ENCODE data around the gene JARID2.
A peak's percentile ranks its signal among the peaks of the same experiment; 100 is the strongest.

The JARID2 gene

GRCh38 chr6:15416932-15417509 is 171.2 kb downstream of the JARID2 start:
- DNase-seq (ENCODE audit: low read depth in 2 of 2): no peak

- DNase-seq (ENCODE audit: low read depth in 2 of 2): peak in 1 of 2 experiments; percentile 46
These were observed 171.9 kb downstream of the JARID2 start for GRCh38 chr6:15417811-15418210.

DNA sequence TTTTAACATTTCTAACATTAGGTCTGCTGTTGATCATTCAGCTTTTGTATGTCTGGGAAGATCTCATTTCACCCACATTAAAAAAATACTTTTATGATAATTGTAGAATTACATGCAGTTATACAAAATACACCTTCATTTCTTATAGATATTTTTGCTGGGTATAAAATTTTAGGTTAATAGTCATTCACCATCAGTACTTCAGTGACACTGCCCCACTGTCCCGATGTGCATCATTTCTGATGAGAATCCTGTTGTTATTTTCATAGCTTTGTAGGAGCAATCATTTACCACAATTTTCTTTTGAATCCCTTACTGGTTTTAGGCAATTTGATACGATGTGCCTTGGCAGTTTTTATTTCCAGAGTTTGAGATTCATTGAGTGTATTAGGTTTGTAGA is 173.6 kb downstream of the JARID2 start:
- no peak for DNase-seq (ENCODE audit: low read depth in 2 of 2)

DNA sequence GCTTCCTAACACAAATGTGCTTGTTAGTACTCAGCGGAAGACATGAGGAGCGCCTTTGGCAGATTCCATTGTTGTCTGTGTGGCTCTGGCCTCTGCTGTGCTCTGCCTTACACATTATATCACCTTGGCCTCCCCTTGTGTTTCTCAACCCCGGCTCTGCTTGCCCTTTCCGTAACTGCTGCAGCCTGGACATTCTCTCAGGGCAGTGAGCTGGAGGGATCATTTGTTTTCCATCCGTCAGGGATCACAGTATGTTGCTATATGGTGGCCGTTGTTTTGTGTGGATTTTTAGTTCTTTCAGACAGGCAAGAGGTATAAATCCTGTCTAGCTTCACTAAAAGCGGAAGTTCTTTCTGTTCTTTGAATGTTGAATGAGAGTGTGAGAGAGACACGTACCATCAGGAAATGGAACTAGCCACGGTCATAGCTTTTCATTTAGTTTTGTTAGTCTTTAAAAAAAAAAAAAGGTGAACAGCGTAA is 175.1 kb downstream of the JARID2 start:
- no peak for DNase-seq (ENCODE audit: low read depth in 2 of 2)

GRCh38 chr6:15421945-15422733 is 176.3 kb downstream of the JARID2 start:
- no peak for DNase-seq (ENCODE audit: low read depth in 2 of 2)

DNA sequence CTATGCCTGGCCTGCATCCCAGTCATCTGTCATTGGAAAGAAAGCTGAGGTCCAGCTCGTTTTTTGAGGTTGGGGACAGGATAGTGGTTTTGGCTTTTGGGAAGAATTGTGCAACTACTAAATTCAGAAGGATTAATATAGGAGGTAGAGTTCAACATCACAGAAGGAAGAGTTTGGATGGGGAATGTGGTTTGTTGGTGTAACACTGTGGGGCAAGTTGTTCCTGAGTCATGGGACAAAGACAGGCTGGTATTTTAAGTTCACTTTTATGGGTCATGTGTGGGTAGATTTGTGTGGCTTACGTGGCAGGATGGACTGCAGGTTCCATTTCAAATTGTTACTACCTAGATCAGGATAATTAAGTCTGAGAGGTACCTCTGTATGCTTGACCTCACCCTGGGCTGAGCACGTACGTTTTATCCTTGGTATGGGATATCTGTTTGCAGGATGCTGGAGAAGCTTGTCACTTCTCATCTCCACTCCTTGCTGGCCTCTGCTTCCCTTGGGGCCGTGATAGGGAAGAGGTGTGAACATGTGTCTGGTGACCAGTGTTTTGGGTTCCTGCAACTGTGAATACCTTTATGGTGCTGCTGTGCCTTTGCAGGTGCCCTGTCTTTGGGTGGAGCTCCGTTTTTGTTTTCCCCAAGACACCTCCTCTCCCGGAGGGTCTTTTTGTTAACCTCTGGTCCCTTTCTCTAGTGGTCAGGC is 177.6 kb downstream of the JARID2 start:
- DNase-seq (ENCODE audit: low read depth in 2 of 2): no peak

GRCh38 chr6:15425947-15426346 is 180.1 kb downstream of the JARID2 start:
- no peak for DNase-seq (ENCODE audit: low read depth in 2 of 2)

DNA sequence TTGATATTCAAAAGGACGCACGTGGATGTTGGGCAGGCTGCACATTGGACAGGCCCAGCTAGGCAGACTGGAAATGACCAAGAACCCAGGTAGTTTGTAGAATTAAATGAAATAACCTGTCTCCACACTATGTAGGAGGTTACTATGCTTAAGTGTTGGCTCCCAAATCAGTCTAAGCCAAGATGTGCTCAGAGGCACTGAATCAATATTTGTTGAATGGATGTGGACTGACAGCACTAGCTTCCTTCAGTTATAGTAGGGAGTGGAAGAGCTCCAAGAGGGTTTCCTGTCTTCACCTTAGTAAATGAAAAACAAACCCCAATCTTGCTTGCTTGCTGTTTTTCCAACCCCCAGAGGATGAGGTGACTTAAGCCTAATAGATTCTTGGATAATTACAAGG is 180.5 kb downstream of the JARID2 start:
- DNase-seq (ENCODE audit: low read depth in 2 of 2): no peak

DNA sequence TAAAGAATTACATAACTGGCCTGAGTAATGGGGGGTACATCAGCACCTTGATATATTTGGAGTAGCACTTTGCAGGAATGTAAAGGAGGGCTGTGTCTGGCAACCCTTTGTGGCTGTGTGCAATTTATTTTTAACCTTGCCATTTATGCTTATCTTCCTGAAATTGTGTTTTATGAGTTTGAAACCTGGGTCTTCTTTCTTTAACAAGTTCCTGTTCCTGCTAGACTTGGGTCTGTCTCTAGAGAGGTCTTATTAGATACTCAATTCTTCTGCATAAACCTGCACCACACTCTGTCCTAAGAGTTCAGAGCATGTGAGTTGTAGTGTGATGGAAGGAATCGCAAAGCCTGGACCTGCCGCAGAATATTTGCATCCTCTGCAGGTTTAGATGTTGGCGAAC is 181.0 kb downstream of the JARID2 start:
- DNase-seq (ENCODE audit: low read depth in 2 of 2): no peak

- no peak for DNase-seq (ENCODE audit: low read depth in 2 of 2)
These were observed 181.6 kb downstream of the JARID2 start for GRCh38 chr6:15427331-15428070.

DNA sequence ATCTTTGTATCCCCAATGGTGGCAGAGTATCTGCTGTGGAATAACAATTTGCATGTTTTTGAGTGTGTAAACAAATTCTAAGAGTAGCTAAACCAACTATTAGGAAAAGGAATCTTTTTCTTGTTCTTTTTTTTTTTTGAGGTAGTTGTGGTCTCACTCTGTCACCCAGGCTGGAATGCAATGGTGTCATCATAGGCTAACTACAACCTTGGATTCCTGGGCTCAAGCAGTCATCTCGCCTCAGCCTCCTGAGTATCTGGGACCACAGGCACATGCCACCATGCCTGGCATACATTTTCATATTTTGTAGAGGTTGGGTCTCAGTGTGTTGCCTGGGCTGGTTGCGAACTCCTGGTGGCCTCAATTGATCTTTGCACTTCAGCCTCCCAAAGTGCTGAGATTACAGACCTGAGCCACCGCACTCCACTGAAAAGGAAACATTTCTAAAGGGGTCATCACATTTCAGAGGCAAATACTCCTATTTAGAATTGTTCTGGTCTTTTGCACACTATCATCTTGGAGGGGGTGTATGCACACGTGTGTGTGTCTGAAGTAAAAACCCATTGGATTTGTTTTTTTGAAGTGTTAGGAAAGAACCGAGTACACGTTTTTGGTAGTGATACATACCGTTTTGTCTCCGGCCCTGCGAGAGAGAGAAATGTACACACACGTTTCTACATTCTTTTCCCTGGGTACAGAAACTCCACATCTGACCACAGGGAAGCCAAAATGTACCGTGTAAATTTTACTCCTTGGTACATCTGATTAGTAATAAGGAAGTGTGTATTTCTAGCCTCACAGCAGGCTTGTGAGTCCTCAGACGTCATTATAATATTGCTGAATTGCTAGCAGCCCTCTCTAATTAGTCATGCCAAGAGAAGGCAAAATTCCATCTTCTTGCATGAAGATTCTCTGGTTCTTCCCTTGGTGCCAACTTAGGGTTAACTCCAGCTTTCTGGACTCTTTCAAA is 183.6 kb downstream of the JARID2 start:
- no peak for DNase-seq (ENCODE audit: low read depth in 2 of 2)

GRCh38 chr6:15430186-15430585 is 184.3 kb downstream of the JARID2 start:
- no peak for DNase-seq (ENCODE audit: low read depth in 2 of 2)

GRCh38 chr6:15430931-15431405 is 185.1 kb downstream of the JARID2 start:
- no peak for DNase-seq (ENCODE audit: low read depth in 2 of 2)

DNA sequence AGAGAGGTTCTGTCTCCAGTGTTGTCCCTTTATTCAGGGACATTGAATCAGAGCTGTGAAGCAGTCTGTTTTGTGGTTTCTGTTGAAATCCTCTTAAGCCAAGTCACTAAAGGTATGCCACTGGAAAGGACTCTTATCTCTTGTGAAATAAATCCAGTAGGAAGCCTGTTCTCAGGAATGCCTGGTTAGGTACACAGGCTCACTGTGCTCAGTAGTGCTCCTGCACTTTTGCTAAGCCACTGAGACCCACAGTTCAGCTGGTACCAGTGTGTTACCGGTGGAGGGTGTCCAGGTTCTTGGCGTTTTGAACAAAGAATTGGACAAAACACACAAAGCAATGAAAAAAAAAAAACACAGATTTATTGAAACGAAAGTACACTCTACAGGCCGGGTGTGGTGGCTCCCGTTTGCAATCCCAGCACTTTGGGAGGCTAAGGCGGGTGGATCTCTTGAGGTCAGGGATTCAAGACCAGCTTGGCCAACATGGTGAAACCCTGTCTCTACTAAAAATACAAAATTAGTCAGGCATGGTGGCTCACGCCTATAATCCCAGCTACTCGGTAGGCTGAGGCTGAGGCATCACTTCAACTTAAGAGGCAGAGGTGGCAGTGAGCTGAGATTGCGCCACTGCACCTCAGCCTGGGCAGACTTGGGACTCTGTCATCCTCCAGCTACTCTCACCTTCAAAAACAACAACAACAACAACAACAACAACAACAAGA is 186.1 kb downstream of the JARID2 start:
- DNase-seq (ENCODE audit: low read depth in 2 of 2): no peak

- no peak for DNase-seq (ENCODE audit: low read depth in 2 of 2)
These were observed 187.6 kb downstream of the JARID2 start for GRCh38 chr6:15433511-15433861.

DNA sequence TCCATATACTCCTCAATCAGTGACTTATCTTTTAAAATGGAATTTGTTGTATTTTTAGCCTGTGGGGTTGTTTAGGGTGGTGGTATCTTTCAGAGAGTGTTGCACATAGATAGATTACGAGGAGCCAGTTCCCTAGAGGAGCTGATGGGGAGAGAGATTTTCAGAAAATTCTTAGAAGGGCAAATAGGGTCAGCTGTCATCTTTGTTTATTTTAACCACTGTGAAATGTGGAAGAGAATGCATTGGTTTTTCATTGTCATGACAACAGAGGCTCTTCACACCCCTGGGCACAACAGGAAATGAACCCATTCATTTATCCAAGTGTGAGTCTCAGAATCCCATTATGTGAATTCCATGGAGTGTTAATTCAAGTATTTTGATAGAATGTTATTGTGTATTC is 188.4 kb downstream of the JARID2 start:
- no peak for DNase-seq (ENCODE audit: low read depth in 2 of 2)

DNA sequence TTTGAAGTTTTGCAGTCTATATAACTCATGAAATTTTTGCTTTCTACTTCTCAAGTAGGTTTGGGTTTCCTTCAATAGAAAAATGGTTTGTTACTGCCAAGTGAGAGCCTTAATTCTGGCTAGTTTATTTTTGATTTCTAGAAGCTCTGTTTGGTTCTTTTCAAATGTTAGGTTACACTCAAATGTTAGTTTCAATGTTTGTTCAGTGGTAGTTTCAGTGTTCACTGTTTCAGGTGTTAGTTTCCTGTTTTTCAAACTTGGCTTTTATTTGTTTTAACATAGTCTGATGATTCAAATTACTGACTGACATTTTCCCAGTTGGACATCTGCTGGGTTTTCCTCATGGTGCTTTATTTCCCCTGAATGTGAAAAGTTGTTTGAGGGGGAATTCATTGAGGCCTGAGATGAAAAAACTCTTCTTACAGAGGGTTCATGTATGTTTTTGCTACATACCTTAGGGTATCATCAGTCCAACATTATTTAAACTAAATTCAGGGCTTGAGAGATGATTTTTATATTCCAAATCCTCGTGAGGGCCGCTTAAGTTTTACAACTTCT is 189.0 kb downstream of the JARID2 start:
- no peak for DNase-seq (ENCODE audit: low read depth in 2 of 2)

- no peak for DNase-seq (ENCODE audit: low read depth in 2 of 2)
These were observed 189.6 kb downstream of the JARID2 start for GRCh38 chr6:15435468-15435867.

DNA sequence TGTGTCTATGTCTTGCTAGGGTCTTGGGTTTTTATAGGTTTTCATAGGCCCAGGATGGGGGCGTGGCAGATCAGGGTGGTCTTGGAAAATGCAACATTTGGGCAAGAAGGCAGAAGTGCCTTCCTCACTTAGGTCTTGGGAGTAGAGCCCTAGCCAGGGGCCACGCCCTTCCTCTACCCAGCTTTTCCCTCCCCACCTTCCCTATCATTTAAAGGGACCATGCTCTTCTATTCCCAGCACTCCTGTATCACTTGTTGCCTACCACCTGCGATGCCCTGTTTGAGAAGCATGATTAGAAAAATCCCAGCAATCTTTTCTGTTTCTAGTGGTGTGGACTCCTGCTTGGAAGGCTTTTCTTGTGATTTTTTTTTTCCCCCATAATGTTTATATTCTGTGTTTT is 190.6 kb downstream of the JARID2 start:
- DNase-seq (ENCODE audit: low read depth in 2 of 2): no peak

- DNase-seq (ENCODE audit: low read depth in 2 of 2): no peak
These were observed 191.3 kb downstream of the JARID2 start for GRCh38 chr6:15437090-15437635.
